Stimulated activated CD4-positive, alpha-beta T cell treated with anti-CD3 and anti-CD28 coated beads, TNF-alpha, amount 100 ng/mL, for 4 hours (primary cell): ENCODE measurements around the gene NFKB1.
"Not testable (repeated sequence)": the region's sequence is repeated elsewhere in the genome, so short reads cannot be mapped to it uniquely, and the experiment has no call there.

Experiments used
- DNase-seq, 3 experiments: peaks; one replicate each; pipeline ENCODE4 v3.0.0-alpha.2; 2020; ENCODE audit warnings: low read depth in 3 of 3

NFKB1 gene, protein sequence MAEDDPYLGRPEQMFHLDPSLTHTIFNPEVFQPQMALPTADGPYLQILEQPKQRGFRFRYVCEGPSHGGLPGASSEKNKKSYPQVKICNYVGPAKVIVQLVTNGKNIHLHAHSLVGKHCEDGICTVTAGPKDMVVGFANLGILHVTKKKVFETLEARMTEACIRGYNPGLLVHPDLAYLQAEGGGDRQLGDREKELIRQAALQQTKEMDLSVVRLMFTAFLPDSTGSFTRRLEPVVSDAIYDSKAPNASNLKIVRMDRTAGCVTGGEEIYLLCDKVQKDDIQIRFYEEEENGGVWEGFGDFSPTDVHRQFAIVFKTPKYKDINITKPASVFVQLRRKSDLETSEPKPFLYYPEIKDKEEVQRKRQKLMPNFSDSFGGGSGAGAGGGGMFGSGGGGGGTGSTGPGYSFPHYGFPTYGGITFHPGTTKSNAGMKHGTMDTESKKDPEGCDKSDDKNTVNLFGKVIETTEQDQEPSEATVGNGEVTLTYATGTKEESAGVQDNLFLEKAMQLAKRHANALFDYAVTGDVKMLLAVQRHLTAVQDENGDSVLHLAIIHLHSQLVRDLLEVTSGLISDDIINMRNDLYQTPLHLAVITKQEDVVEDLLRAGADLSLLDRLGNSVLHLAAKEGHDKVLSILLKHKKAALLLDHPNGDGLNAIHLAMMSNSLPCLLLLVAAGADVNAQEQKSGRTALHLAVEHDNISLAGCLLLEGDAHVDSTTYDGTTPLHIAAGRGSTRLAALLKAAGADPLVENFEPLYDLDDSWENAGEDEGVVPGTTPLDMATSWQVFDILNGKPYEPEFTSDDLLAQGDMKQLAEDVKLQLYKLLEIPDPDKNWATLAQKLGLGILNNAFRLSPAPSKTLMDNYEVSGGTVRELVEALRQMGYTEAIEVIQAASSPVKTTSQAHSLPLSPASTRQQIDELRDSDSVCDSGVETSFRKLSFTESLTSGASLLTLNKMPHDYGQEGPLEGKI

DNA sequence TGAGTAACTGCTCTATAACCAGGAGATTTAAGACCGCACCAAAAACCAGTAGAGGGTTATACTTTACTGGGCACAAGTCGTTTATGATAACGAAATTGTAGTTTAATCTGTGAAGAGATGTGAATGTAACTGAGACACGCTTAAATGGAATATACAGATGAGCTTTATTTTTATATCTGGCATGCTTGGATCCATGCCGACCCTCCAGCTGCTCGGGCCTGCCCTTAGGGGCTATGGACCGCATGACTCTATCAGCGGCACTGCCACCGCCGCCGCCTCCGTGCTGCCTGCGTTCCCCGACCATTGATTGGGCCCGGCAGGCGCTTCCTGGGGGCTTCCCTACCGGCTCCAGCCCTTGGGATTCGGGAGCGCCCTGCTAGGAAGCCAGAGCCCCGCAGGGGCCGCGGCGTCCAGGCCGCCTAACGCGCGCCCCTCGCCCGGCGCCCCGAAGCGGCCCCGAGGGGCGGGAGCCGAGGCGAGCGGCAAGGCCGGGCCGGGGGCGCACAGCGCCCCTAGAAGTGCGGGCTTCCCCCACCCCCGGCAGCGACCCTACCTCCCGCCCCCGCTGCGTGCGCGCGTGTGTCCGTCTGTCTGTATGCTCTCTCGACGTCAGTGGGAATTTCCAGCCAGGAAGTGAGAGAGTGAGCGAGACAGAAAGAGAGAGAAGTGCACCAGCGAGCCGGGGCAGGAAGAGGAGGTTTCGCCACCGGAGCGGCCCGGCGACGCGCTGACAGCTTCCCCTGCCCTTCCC lies at the start of gene NFKB1:
TSS of gene NFKB1 (plus strand) at position 664 of the 751 bp plus-strand sequence. CDS start 24,160 bp downstream, outside the sequence.
- DNase-seq: peak; percentile 70 to 88 (median 85)

DNA sequence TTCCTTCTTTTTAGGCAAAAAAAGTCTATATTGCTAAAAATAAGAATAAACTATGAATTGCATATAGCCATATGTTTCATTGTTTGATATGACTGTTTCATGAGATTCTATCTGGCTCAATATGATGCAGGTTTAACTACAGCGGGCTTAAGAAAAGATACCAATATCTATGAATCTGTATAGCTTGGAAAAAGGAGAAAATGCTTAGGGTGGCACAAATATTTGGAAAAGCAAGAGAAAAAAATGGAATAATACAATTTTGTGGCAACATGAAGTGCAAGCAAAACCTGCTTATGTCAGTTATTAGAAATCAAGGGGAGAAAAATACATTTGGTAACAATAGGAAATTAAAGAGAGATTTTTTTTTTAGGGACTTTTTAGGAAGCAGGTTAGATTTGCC lies 48.3 kb upstream of the NFKB1 start:
- DNase-seq: no peak

DNA sequence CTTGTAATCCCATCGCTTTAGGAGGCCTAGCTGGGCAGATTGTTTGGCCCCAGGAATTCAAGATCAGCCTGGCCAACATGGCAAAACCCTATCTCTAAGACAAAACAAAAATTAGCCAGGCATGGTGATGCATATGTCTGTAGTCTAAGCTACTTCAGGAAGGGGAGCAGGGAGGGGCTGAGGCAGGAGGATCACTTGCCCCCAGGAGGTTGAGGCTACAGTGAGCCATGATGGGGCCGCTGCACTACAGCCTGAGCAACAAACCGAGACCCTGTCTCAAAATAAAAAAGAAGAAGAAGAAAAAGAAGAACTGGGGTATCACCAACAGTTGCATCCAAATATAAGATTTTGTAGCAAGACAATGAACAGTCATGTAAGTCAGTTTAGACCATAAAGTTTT lies 47.3 kb upstream of the NFKB1 start:
- DNase-seq: no peak

DNA sequence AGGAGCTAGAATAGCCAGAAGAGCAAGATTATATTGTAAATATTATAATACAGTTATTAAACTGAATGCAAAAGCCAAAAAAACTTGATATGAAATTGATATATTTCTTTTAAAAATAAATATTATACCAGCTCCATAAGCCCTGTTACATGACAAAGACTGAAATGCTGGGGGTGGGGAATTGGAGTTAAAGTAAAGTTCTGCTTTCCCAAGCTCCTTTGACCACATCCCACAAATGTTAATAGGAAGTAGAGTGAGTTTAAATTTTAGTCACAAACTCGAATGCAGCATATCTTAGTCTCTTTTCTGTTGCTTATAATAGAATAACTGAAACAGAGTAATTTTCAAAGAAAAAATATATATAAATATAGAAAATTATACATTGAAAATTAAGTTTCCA lies 46.9 kb upstream of the NFKB1 start:
- DNase-seq: no peak

DNA sequence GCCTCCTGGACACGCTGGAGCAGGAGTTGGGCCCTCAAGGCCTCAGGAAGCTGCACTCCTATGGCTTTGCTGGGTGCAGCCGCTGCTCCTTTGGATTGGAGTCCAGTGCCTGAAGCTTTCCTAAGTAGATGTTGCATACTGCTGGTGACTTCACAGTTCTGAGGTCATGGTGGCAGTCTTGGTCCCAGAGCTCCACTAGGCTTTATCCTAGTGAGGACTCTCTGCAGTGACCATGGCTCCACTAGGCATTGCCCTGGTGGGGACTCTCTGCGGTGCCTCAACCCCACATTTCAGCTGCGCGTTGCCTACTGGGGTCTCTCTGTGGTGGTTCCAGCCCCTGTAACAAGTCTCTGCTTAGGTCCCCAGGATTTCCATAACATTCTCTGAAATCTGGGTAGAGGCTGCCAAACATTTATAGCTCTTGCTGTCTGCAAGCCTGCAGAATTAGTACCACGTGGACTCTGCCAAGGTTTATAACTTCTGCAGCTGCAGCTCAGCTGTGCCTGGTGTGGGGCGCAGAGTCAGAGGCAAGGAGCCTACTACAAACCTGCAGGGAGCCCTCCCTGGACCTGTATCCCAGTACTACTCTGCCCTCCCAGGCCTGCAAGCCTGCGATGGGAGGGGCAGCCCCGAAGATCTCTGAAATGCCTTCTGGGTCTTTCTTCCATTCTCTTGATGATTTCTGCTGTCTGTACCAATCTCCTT lies 46.0 kb upstream of the NFKB1 start:
- DNase-seq: no peak

DNA sequence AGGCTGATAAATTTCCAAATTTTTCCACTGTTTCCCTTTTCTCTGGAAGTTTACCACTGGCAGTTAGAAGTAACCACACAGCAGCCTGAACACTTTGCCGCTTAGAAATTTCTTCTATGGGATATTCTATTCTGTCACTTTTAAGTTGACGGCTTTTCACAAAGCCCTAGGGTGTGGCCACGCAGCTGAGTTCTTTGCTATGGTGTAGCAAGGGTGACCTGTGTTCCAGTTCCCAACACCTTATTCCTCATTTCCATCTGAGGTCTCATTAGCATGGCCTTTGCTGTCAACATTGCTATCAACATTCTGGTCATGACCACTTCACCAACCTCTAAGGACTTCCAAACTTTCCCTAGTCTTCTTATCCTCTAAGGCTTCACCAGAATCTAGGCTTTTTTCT lies 45.4 kb upstream of the NFKB1 start:
- DNase-seq: no peak

DNA sequence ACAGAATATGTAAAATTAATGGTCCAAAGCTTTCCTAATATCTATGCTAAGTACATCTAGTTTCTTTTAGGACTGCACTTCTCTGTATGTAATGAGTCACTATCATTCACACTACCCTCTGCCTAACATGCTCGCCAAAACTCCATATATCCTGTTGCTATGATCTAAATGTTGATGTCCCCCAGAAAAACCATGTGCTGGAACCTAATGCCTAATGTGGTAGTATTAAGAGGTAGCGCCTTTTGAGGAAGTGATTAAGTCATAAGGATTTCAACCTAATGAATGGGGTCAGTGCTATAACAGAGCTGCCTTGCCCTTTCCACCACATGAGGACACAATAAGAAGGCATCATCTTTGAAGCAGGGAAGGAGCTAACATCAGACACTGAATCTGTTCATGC lies 34.9 kb upstream of the NFKB1 start:
- DNase-seq: no peak

DNA sequence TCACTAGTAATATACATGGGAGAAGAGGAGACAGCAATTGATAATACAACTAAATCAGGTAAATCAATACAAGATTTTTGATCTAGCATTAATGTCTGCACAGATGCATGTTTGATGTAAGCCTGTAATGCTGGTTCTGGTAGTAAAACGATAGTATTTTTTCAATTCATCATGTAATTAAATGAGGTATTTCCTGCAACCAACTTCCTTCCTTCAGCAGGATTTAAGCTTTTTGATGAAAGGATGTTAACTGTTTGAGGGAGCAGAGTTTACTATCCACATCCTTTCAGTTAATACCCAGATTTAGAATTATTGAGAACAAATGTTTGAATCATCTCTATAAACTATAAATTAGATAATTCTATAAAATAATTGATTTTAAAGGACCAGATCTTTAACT lies 31.4 kb upstream of the NFKB1 start:
- DNase-seq: no peak

DNA sequence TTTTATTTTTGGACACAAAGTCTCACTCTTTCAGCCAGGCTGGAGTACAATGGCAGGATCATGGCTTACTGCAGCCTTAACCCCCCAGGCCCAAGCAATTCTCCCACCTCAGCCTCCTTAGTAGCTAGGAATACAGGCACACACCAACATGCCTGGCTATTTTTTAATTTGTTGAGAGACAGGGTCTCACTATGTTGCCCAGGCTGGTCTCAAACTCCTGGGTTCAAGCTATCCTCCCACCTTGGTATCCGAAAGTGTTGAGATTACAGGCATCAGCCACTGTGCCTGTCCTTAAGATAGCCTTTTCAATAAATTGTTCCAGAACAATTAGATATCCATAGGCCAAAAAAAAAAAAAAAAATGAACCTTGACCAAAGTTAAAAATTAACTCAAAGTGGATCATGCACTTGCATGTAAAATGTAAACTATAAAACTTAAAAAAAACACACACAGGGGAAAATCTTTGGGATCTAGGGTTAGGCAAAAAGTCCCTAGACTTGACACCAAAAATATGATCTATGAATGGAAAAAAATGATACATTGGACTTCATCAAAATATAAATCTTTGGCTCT lies 28.6 kb upstream of the NFKB1 start:
- DNase-seq: no peak

DNA sequence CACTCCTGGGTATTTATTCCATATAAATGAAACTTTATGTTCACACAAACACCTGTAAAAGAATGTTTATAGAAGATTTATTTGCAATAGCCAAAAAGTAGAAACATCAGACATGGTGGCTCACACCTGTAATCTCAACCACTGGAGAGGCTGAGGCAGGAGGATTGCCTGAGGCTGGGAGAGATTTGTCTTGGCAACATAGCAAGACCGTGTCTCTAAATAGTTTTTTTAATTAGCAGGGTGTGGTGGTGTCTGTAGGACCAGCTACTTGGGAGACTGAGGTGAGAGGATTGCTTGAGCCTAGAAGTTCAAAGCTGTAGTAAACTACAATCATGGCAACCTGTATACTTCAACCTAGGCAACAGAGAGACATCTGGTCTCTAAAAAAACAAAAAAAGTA lies 27.7 kb upstream of the NFKB1 start:
- DNase-seq: no peak

DNA sequence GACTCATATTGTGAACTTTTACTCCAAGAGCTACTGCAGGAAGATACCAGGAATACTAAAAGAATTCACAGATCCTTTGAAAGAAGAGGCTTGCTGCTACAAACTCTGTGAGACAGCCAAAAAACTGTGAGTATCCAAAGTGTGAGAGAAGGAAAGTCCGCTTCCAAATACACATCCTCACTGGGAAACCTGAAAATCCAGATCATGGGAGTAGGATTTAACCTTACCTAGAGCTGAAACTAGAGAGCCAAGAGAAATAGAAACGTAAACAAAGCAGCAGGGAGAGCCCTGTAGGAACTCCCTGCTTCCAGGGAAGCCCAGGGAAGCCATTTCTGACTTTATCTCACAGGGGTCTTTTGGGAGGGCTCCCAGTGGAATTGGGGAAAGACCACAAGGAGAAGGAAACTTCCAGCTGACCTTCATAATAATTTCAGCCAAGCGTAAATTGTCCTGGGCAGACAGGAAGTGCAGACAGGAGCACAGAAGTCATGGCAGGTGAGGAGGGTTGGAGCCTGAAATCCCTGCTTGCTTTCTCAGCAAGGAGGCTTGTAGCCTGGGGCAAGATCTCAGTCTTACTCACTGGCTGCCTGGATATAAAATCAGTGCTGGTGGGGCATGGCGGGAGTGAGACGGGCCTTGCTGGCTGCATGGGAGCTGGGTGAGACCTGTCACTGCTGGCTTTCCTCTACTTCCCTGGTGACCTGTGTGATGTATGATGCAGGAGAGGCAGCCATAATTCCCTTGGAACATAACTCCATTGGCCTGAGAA lies 26.2 kb upstream of the NFKB1 start:
- no peak for DNase-seq

DNA sequence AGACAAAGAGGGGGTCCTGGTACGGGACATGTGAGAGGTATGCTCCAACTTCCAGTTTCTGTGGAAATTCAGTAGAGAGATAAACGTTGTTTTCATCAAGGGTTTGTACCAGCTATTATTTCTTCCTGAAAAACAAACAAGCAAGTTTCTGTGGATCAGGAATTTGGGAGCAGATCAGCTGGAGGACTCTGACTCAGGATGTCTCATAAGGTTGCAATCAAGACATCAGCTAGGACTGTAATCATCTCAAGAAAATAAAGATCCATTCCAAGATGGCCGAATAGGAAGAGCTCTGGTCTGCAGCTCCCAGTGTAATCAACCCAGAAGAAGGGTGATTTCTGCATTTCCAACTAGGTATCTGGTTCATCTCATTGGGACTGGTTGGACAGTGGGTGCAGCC lies 23.5 kb upstream of the NFKB1 start:
- DNase-seq: no peak

DNA sequence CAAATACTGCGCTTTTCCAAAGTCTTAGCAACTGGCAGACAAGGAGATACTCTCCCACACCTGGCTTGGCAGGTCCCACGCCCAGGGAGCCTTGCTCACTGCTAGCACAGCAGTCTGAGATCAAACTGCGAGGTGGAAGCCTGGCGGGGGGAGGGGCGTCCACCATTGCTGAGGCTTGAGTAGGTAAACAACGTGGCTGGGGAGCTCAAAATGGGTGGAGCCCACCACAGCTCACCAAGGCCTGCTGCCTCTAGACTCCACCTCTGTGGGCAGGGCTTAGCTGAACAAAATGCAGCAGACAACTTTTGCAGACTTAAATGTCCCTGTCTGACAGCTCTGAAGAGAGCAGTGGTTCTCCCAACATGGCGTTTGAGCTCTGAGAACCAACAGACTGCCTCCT lies 23.0 kb upstream of the NFKB1 start:
- no peak for DNase-seq

DNA sequence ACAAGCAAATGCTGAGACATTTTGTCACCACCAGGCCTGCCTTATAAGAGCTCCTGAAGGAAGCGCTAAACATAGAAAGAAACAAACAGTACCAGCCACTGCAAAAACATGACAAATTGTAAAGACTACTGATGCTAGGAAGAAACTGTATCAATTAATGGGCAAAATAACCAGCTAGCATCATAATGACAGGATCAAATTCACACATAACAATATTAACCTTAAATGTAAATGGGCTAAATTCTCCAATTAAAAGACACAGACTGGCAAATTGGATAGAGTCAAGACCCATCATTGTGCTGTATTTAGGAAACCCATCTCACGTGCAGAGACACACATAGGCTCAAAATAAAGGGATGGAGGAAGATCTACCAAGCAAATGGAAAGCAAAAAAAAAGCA lies 21.3 kb upstream of the NFKB1 start:
- DNase-seq: not testable (repeated sequence)

DNA sequence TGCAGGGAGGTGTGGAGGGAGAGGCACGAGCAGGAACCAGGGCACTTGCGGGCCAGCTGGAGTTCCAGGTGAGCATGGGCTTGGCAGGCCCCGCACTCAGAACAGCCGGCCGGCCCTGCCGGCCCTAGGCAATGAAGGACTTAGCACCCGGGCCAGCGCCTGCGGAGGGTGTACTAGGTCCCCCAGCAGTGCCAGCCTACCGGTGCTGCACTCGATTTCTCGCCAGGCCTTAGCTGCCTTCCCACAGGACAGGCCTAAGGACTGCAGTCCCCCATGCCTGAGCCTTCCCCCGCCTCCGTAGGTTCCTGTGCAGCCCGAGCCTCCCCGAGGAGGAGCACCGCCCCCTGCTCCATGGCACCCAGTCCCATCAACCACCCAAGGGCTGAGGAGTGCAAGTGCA lies 18.0 kb upstream of the NFKB1 start:
- DNase-seq: no peak

DNA sequence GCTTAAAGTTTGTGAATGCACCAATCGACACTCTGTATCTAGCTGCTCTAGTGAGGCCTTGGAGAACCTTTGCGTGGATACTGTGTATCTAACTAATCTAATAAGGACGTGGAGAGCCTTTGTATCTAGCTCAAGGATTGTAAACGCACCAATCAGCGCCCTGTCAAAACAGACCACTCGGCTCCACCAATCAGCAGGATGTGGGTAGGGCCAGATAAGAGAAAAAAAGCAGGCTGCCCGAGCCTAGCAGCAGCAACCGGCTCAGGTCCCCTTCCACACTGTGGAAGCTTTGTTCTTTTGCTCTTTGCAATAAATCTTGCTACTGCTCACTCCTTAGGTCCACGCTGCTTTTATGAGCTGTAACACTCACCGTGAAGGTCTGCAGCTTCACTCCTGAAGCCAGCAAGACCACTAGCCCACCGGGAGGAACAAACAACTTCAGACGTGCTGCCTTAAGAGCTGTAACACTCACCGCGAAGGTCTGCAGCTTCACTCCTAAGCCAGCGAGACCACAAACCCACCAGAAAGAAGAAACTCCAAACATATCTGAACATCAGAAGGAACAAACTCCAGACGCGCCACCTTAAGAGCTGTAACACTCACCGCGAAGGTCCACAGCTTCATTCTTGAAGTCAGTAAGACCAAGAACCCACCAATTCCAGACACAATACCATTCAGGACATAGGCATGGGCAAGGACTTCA lies 17.0 kb upstream of the NFKB1 start:
- not testable (repeated sequence) for DNase-seq

DNA sequence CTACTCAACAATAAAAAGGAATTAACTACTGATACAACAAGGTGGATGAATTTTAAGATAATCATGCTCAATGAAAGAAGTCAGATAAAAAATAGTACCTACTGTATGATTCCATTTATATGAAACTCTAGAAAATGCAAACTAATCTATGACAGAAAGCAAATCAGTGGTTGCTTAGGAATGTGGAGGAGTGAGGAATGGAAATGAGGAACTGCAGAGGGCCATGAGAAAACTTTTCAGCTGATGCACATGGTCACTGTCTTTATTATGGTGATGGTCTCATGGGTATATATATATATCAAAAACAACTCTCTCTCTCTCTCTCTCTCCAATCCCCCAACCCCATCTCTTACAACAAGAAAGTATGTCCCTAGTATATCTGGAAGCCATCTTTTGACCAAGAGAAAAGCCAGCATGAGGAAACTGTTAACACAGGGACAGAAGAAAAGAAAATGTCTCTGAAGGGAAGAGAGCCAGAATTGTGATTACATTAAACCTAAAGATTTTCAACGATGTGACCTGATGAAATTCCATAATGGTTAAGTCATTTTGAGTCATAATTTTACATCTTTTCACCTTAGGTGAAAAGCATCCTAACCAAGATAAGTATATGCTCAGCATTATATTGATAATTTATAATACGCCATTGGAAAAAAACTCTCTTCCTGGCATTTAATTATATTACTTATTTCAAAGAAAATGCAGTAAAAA lies 8.5 kb upstream of the NFKB1 start:
- no peak for DNase-seq

DNA sequence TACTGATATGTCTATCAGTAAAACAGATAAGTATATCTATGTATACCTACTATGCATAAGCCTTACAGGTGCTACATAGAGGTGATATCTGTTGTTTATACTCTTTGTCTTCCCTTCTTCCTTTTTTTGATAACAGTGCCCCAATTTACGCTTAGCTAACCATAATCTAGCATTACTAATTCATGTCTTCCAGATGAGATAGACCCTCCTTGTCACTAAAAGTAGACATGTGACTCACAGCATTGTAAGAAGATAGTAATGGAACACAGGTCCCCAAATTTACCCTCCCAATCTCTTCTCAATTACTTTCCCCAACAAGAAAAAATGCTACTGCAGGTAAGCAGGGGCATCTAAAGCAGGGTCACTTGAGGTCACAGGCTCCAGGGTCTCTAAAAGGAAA lies 7.9 kb upstream of the NFKB1 start:
- no peak for DNase-seq

DNA sequence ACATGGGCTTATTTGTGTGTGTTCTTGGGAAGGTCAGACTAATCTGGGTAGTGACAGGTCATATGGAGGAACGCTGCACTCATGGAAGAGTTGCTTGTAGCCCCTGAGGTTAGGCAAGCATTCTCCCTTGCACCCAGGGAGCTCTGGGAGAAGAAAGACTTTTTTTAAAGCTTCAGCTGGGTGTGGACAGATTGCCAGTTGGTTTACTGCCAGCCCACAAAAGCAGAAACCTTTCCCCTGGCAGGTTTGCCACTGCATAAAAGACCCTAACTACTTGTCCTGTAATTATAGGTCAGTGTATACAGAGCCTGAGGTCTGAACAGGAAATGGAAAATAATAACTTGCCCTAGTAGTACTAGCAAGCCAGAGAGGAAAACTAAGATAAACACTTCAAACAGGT lies 7.4 kb upstream of the NFKB1 start:
- DNase-seq: no peak
